ENCODE results near the gene CD9. TPM values are rescaled to one million over a fixed set of nuclear protein-coding genes. Genes with fewer than 3 reads are reported as not detected.
A peak's percentile ranks its signal among the peaks of the same experiment; 100 is the strongest.
"Not testable (repeated sequence)": the region's sequence is repeated elsewhere in the genome, so short reads cannot be mapped to it uniquely, and the experiment has no call there.

The CD9 gene
- total and polyA plus RNA-seq, 2 experiments from 2014 or later: 14.7 to 15.8 TPM

- no peak for TF ChIP-seq CTCF (IDR thresholded peaks at IDR 0.05; ENCODE audit: low read depth, low read length)
- no peaks in the 10 kb centered on the region for H3K9me3 ChIP-seq (ENCODE audit: low read depth)
- peaks cover 18% of the 10 kb centered on the region for H3K4me1 ChIP-seq (ENCODE audit: low read depth)
- no peak overlapping the region for H3K4me3 ChIP-seq
- H3K27ac ChIP-seq: peak overlapping the region; percentile 70
- DNase-seq (ENCODE audit: low read depth in 1 of 2, low spot score in 1 of 2): peak in 1 of 2 donors; percentile 27
- no peaks in the 10 kb centered on the region for H3K36me3 ChIP-seq
- no peaks in the 10 kb centered on the region for H3K27me3 ChIP-seq
These were observed 41.5 kb upstream of the CD9 start for GRCh38 chr12:6158749-6159148.

GRCh38 chr12:6159166-6160011 is 40.8 kb upstream of the CD9 start:
- H3K27ac ChIP-seq: peak overlapping the region; percentile 70
- H3K27me3 ChIP-seq; H3K4me3 ChIP-seq; H3K36me3 ChIP-seq; DNase-seq (ENCODE audit: low read depth in 1 of 2, low spot score in 1 of 2); H3K9me3 ChIP-seq (ENCODE audit: low read depth): not testable (repeated sequence)
- H3K4me1 ChIP-seq (ENCODE audit: low read depth): peaks cover 18% of the 10 kb centered on the region

GRCh38 chr12:6160049-6160649 is 40.1 kb upstream of the CD9 start:
- H3K9me3 ChIP-seq (ENCODE audit: low read depth); DNase-seq (ENCODE audit: low read depth in 1 of 2, low spot score in 1 of 2); H3K4me3 ChIP-seq; H3K36me3 ChIP-seq; H3K27ac ChIP-seq; H3K27me3 ChIP-seq: not testable (repeated sequence)
- peaks cover 18% of the 10 kb centered on the region for H3K4me1 ChIP-seq (ENCODE audit: low read depth)

GRCh38 chr12:6161124-6161882 is 38.9 kb upstream of the CD9 start:
- Histone ChIP-seq H3K27ac (no peak overlapping the region), H3K9me3 (ENCODE audit: low read depth) (no peaks in the 10 kb centered on the region), H3K27me3 (no peaks in the 10 kb centered on the region), H3K4me3 (no peak overlapping the region), H3K36me3 (no peaks in the 10 kb centered on the region), H3K4me1 (ENCODE audit: low read depth) (peaks cover 18% of the 10 kb centered on the region)
- no peak for TF ChIP-seq CTCF (IDR thresholded peaks at IDR 0.05; ENCODE audit: low read depth, low read length)
- peak in 1 of 2 donors; percentile 93 for DNase-seq (ENCODE audit: low read depth in 1 of 2, low spot score in 1 of 2)

GRCh38 chr12:6163416-6164060 is 36.7 kb upstream of the CD9 start:
- H3K36me3 ChIP-seq: no peaks in the 10 kb centered on the region
- H3K4me1 ChIP-seq (ENCODE audit: low read depth): peaks cover 19% of the 10 kb centered on the region
- no peak for TF ChIP-seq CTCF (IDR thresholded peaks at IDR 0.05; ENCODE audit: low read depth, low read length)
- H3K27me3 ChIP-seq: no peaks in the 10 kb centered on the region
- no peak overlapping the region for H3K27ac ChIP-seq
- no peaks in the 10 kb centered on the region for H3K9me3 ChIP-seq (ENCODE audit: low read depth)
- H3K4me3 ChIP-seq: no peak overlapping the region
- no peak for DNase-seq (ENCODE audit: low read depth in 1 of 2, low spot score in 1 of 2)

GRCh38 chr12:6165395-6165794 is 34.8 kb upstream of the CD9 start:
- DNase-seq (ENCODE audit: low read depth in 1 of 2, low spot score in 1 of 2): no peak
- H3K4me3 ChIP-seq: no peak overlapping the region
- no peak for TF ChIP-seq CTCF (IDR thresholded peaks at IDR 0.05; ENCODE audit: low read depth, low read length)
- H3K4me1 ChIP-seq (ENCODE audit: low read depth): peaks cover 11% of the 10 kb centered on the region
- H3K27ac ChIP-seq: no peak overlapping the region
- no peaks in the 10 kb centered on the region for H3K36me3 ChIP-seq
- no peaks in the 10 kb centered on the region for H3K27me3 ChIP-seq
- H3K9me3 ChIP-seq (ENCODE audit: low read depth): no peaks in the 10 kb centered on the region

Measured in cardiac muscle cell (in vitro differentiated cells and primary cell).